ENCODE results near the gene KRTAP5-5.
"Not testable (repeated sequence)": the region's sequence is repeated elsewhere in the genome, so short reads cannot be mapped to it uniquely, and the experiment has no call there.

KRTAP5-5 gene

GRCh38 chr11:1656061-1656441 lies 26.5 kb downstream of the KRTAP5-5 start:
- no peak for DNase-seq (ENCODE audit: low read depth in 2 of 2)

GRCh38 chr11:1656670-1657069 lies 27.1 kb downstream of the KRTAP5-5 start:
- no peak for DNase-seq (ENCODE audit: low read depth in 2 of 2)

GRCh38 chr11:1659506-1659905 lies 29.9 kb downstream of the KRTAP5-5 start:
- DNase-seq (ENCODE audit: low read depth in 2 of 2): no peak

GRCh38 chr11:1660111-1660867 lies 30.7 kb downstream of the KRTAP5-5 start:
- no peak for DNase-seq (ENCODE audit: low read depth in 2 of 2)

GRCh38 chr11:1661454-1662269 lies 32.1 kb downstream of the KRTAP5-5 start:
- DNase-seq (ENCODE audit: low read depth in 2 of 2): not testable (repeated sequence)

- not testable (repeated sequence) for DNase-seq (ENCODE audit: low read depth in 2 of 2)
Measured at GRCh38 chr11:1662699-1663283, 33.2 kb downstream of the KRTAP5-5 start.

GRCh38 chr11:1665313-1665712 lies 35.7 kb downstream of the KRTAP5-5 start:
- no peak for DNase-seq (ENCODE audit: low read depth in 2 of 2)

- DNase-seq (ENCODE audit: low read depth in 2 of 2): no peak
Measured at GRCh38 chr11:1667121-1667850, 37.7 kb downstream of the KRTAP5-5 start.

GRCh38 chr11:1667906-1668305 lies 38.3 kb downstream of the KRTAP5-5 start:
- no peak for DNase-seq (ENCODE audit: low read depth in 2 of 2)

GRCh38 chr11:1668911-1669473 lies 39.4 kb downstream of the KRTAP5-5 start:
- DNase-seq (ENCODE audit: low read depth in 2 of 2): no peak

GRCh38 chr11:1669546-1670218 lies 40.1 kb downstream of the KRTAP5-5 start:
- DNase-seq (ENCODE audit: low read depth in 2 of 2): no peak

GRCh38 chr11:1670457-1670856 lies 40.9 kb downstream of the KRTAP5-5 start:
- not testable (repeated sequence) for DNase-seq (ENCODE audit: low read depth in 2 of 2)

- DNase-seq (ENCODE audit: low read depth in 2 of 2): no peak
Measured at GRCh38 chr11:1670905-1671371, 41.4 kb downstream of the KRTAP5-5 start.

- no peak for DNase-seq (ENCODE audit: low read depth in 2 of 2)
Measured at GRCh38 chr11:1671658-1672057, 42.1 kb downstream of the KRTAP5-5 start.

GRCh38 chr11:1672613-1673350 lies 43.2 kb downstream of the KRTAP5-5 start:
- no peak for DNase-seq (ENCODE audit: low read depth in 2 of 2)

- no peak for DNase-seq (ENCODE audit: low read depth in 2 of 2)
Measured at GRCh38 chr11:1673446-1674172, 44.0 kb downstream of the KRTAP5-5 start.

- DNase-seq (ENCODE audit: low read depth in 2 of 2): no peak
Measured at GRCh38 chr11:1674173-1675131, 44.9 kb downstream of the KRTAP5-5 start.

- no peak for DNase-seq (ENCODE audit: low read depth in 2 of 2)
Measured at GRCh38 chr11:1675536-1676228, 46.1 kb downstream of the KRTAP5-5 start.

Data from stimulated activated CD4-positive, alpha-beta T cell treated with anti-CD3 and anti-CD28 coated beads, Interleukin-15, amount 100 ng/mL, for 48 hours (primary cell).